Stimulated activated effector memory CD8-positive, alpha-beta T cell treated with anti-CD3 and anti-CD28 coated beads, Interleukin-12 subunit alpha, Interleukin-12 subunit beta, amount 100 ng/mL, for 72 hours (primary cell): Measurements from ENCODE around the gene TP63.

ENCODE experiments used
- ATAC-seq: fragments of 150-1000 bp; cut with Tn5 transposase; 2 replicates; pipeline ENCODE4 v1.10.0; 2021
- DNase-seq, 2 donors: peaks; one replicate each; pipeline ENCODE4 v3.0.0; 2021 to 2022; ENCODE audit warnings: low spot score in 2 of 2
- H3K27ac Mint-ChIP-seq: one replicate; pipeline ENCODE4 v1.8.0; 2022; ENCODE audit warnings: mild to moderate bottlenecking, mixed read lengths
- H3K36me3 Mint-ChIP-seq: one replicate; pipeline ENCODE4 v1.8.0; 2022; ENCODE audit warnings: mild to moderate bottlenecking, mixed read lengths
- H3K4me1 Mint-ChIP-seq: one replicate; pipeline ENCODE4 v1.8.0; 2022; ENCODE audit warnings: mixed read lengths
- H3K4me3 Mint-ChIP-seq: one replicate; pipeline ENCODE4 v1.8.0; 2022; ENCODE audit warnings: mild to moderate bottlenecking, mixed read lengths
- H3K9me3 Mint-ChIP-seq: one replicate; pipeline ENCODE4 v1.8.0; 2022; ENCODE audit warnings: mixed read lengths

The TP63 gene

DNA sequence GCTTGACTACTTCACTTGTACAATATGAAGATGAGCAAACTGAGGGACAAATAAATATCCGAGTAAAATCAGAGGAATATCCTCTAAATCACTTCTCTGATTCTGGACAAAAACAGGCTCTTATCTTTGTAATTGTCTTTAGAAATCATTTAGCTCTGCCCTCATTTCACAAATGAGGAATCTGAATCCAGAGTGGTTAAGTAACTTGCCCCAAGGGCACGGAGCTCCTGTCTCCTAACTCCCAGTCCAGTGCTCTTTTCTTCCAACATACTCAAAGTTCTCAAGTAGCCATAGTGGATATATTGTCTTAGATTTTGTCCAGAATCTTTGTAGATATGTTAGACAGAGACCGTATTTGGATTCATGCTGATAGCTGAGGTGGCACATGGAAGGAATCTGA, 156.0 kb downstream of the TP63 start:
- Mint-ChIP-seq H3K4me1 (peaks cover 6% of the 10 kb centered on the region), H3K36me3 (no peaks in the 10 kb centered on the region), H3K27ac (no peak overlapping the region)

DNA sequence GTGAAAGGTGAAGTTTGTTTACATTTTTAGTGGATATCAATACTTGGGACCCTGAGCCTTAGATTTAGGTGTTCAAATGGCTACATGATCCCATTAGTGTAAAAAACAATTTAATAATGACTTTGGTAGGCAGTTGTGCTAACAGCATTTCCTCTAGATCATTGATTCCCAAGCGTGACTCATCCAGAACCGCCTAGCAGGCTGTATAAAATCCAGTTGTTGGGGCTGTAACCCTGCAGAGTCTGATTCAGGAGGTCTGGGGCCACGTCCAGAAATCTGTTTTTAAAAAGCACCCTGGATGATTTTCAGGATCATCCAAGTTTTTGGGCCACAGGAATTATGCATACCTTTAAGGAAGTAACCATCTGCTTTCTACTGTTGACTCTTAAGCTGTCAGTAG, 156.4 kb downstream of the TP63 start:
- Mint-ChIP-seq H3K4me1 (peaks cover 6% of the 10 kb centered on the region), H3K36me3 (no peaks in the 10 kb centered on the region), H3K9me3 (no peaks in the 10 kb centered on the region), H3K27ac (no peak overlapping the region), H3K4me3 (no peak overlapping the region)
- no peak for ATAC-seq
- no peak for DNase-seq

More for the DNA sequence above, 156.0 kb downstream of the TP63 start:
- DNase-seq (no peak), ATAC-seq (no peak)
- H3K9me3 Mint-ChIP-seq = no peaks in the 10 kb centered on the region
- no peak overlapping the region for H3K4me3 Mint-ChIP-seq

GRCh38 chr3:189789432-189789831, 158.2 kb downstream of the TP63 start:
- ATAC-seq (no peak), DNase-seq (no peak)
- H3K36me3 Mint-ChIP-seq = no peaks in the 10 kb centered on the region
- no peak overlapping the region for H3K4me3 Mint-ChIP-seq
- H3K4me1 Mint-ChIP-seq = peaks cover 6% of the 10 kb centered on the region
- no peak overlapping the region for H3K27ac Mint-ChIP-seq
- H3K9me3 Mint-ChIP-seq = no peaks in the 10 kb centered on the region

- no peak for DNase-seq
- Mint-ChIP-seq H3K4me3 (no peak overlapping the region), H3K4me1 (peaks cover 6% of the 10 kb centered on the region), H3K9me3 (no peaks in the 10 kb centered on the region), H3K36me3 (no peaks in the 10 kb centered on the region), H3K27ac (no peak overlapping the region)
- ATAC-seq = no peak
Measured at GRCh38 chr3:189790658-189791057, 159.5 kb downstream of the TP63 start.

GRCh38 chr3:189792046-189792929, 161.1 kb downstream of the TP63 start:
- no peak for ATAC-seq
- no peak for DNase-seq
- Mint-ChIP-seq H3K4me1 (peaks cover 6% of the 10 kb centered on the region), H3K4me3 (no peak overlapping the region), H3K27ac (no peak overlapping the region), H3K9me3 (no peaks in the 10 kb centered on the region), H3K36me3 (no peaks in the 10 kb centered on the region)

GRCh38 chr3:189794518-189794917, 163.3 kb downstream of the TP63 start:
- H3K9me3 Mint-ChIP-seq = no peaks in the 10 kb centered on the region
- H3K4me1 Mint-ChIP-seq = peaks cover 6% of the 10 kb centered on the region
- H3K4me3 Mint-ChIP-seq = no peak overlapping the region
- no peak overlapping the region for H3K27ac Mint-ChIP-seq
- DNase-seq (no peak), ATAC-seq (no peak)
- H3K36me3 Mint-ChIP-seq = no peaks in the 10 kb centered on the region

DNA sequence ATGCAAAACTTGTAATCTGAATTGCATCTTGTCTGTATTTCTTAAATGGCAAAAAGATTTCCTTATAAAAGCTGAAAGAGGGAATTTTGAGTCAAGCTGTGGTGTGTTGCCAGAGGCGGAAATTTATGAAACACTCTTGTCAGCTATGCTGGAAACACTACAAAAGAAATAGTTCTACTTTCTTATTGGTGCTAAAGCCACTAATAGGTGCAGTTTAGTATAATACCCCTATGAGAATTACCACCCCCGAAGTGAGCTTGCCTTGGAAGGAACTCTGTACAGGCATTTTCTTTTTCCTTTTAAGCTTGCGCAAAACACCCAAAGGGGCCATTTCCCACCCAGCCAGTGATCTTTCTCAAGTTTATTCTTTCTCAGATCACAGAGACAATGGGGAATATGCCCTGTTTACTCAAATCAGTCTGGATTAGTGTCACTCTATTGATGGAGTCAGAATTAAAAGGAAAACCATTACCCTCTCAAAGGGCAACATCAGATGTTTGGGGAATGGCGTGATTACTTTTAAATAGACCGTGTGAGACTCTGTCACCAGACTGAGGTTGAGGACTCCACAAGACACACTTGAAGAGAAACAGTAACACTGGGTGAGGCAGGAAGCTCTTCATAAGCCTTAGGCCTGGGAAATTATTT, 166.0 kb downstream of the TP63 start:
- Mint-ChIP-seq H3K4me3 (no peak overlapping the region), H3K36me3 (no peaks in the 10 kb centered on the region), H3K27ac (no peak overlapping the region), H3K4me1 (no peaks in the 10 kb centered on the region), H3K9me3 (no peaks in the 10 kb centered on the region)
- DNase-seq (no peak), ATAC-seq (no peak)

GRCh38 chr3:189799366-189799765, 168.2 kb downstream of the TP63 start:
- ATAC-seq (no peak), DNase-seq (no peak)
- Mint-ChIP-seq H3K9me3 (no peaks in the 10 kb centered on the region), H3K36me3 (no peaks in the 10 kb centered on the region), H3K4me1 (no peaks in the 10 kb centered on the region), H3K27ac (no peak overlapping the region), H3K4me3 (no peak overlapping the region)

- Mint-ChIP-seq H3K27ac (no peak overlapping the region), H3K36me3 (no peaks in the 10 kb centered on the region), H3K9me3 (no peaks in the 10 kb centered on the region), H3K4me1 (no peaks in the 10 kb centered on the region), H3K4me3 (no peak overlapping the region)
- ATAC-seq = no peak
- no peak for DNase-seq
Measured at GRCh38 chr3:189800436-189800835, 169.2 kb downstream of the TP63 start.

DNA sequence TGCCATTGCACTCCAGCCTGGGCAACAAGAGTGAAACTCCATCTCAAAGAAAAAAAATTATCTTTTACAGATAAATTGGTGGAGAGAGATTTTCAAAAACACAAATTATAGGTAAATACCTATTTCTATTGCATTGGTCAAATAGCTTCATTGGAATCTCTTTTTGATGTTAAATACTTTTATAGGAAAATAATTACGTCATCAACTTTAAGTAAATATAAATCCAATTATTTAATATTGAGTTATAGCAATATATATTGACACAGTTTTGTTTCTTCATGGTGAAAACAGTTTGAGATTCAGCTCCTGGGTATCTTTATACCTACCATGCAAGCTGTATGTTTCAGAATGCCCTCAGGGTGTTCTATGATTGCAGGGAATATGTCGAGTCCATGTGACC, 172.1 kb downstream of the TP63 start:
- Mint-ChIP-seq H3K4me3 (no peak overlapping the region), H3K36me3 (no peaks in the 10 kb centered on the region), H3K4me1 (no peaks in the 10 kb centered on the region), H3K9me3 (no peaks in the 10 kb centered on the region), H3K27ac (no peak overlapping the region)
- ATAC-seq = no peak
- DNase-seq = no peak

- ATAC-seq (no peak), DNase-seq (no peak)
- no peaks in the 10 kb centered on the region for H3K4me1 Mint-ChIP-seq
- no peak overlapping the region for H3K4me3 Mint-ChIP-seq
- no peaks in the 10 kb centered on the region for H3K9me3 Mint-ChIP-seq
- H3K36me3 Mint-ChIP-seq = no peaks in the 10 kb centered on the region
- no peak overlapping the region for H3K27ac Mint-ChIP-seq
Measured at GRCh38 chr3:189805375-189806067, 174.3 kb downstream of the TP63 start.

DNA sequence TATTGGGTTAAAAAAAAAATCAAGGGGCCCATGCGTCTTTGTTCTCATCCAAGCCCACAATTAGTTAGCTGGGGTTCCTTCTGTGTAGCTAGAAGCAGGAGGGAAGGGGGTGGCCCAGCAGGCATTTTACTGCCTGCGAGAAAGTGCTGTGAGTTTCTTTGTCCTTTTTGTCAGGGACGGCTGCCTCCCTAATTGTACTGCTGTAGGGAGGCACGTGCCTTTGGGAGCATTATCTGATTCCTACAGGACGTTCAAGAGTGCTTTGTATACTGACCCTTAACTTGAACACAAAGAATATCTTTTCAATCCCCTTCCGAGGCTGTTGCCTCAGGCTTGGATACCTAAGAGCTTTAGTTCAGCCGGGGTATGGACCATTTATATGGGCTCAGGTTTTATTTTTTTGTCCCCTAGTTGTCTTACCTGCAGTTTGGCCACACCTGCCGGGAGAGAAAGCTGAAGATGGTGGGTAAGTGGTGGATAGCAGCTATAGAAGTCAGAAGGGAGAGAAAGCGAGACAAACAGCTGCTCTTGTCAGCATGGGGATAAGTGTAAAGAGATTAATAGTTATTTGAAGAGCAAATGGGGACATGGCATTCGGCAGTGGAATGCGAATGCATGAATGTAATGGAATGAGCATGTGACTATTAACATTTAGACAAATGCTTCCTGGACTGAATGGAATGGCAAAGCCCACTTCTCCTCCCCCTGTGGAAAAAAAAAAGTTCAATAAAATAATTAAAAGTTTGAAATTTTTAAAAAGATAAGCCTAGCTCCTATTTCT, 175.2 kb downstream of the TP63 start:
- no peak overlapping the region for H3K4me3 Mint-ChIP-seq
- H3K36me3 Mint-ChIP-seq = no peaks in the 10 kb centered on the region
- no peaks in the 10 kb centered on the region for H3K4me1 Mint-ChIP-seq
- no peak for ATAC-seq
- no peak overlapping the region for H3K27ac Mint-ChIP-seq
- no peak for DNase-seq
- no peaks in the 10 kb centered on the region for H3K9me3 Mint-ChIP-seq

- H3K27ac Mint-ChIP-seq = no peak overlapping the region
- no peak overlapping the region for H3K4me3 Mint-ChIP-seq
- H3K4me1 Mint-ChIP-seq = no peaks in the 10 kb centered on the region
- no peak for ATAC-seq
- DNase-seq = no peak
- H3K36me3 Mint-ChIP-seq = no peaks in the 10 kb centered on the region
- H3K9me3 Mint-ChIP-seq = no peaks in the 10 kb centered on the region
Measured at GRCh38 chr3:189808246-189809007, 177.2 kb downstream of the TP63 start.

DNA sequence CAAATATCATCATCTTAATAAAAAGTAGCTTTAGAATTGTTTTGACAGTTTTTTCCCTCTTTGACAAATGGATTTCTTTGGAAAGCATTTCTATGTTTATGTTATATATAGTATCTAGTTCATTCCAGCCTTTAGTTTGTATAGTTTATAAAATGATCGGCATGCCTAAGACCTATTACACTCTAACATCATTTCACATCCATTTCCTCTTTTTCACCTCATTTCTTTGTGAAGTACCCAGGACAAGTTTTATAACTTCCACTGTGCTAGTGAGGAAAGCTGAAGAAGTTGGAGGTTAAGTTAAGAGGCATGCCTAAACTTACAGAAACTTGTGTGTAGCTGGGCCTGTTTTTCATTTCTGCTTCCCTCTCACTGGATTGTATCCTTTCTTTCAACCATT, 178.4 kb downstream of the TP63 start:
- no peak for ATAC-seq
- H3K27ac Mint-ChIP-seq = no peak overlapping the region

More for the DNA sequence above, 178.4 kb downstream of the TP63 start:
- Mint-ChIP-seq H3K4me3 (no peak overlapping the region), H3K4me1 (no peaks in the 10 kb centered on the region), H3K36me3 (no peaks in the 10 kb centered on the region), H3K9me3 (no peaks in the 10 kb centered on the region)
- no peak for DNase-seq
